GM12878 (cell line): ENCODE data around the gene BIRC6.

ENCODE experiments used
- MYC ChIP-seq: IDR thresholded peaks from 2 replicates; pipeline ENCODE4 v1.6.1; 2011; ENCODE audit warnings: mild to moderate bottlenecking, low read length, moderate library complexity, inconsistent platforms; ENCODE audit not compliant: insufficient read depth, insufficient replicate concordance, insufficient read length, severe bottlenecking
- RAD21 ChIP-seq: IDR thresholded peaks from 2 replicates; pipeline ENCODE4 v1.6.1; 2011; ENCODE audit warnings: mild to moderate bottlenecking, low read depth, low read length, moderate library complexity; ENCODE audit not compliant: insufficient read depth
- TF ChIP-seq, protein P1 (sequence below), 3 experiments: IDR thresholded peaks in 2 of 3; conservative IDR thresholded peaks in 1 of 3; 2 replicates each; pipeline ENCODE4 v1.5.1; 2011; ENCODE audit warnings: low read depth in 3 of 3, low read length in 3 of 3, mild to moderate bottlenecking in 3 of 3, control low read depth in 2 of 3, moderate library complexity in 2 of 3, inconsistent platforms in 1 of 3, mixed read lengths in 1 of 3; ENCODE audit not compliant: control insufficient read depth in 2 of 3, insufficient read depth in 1 of 3; ENCODE audit errors: extremely low read depth in 1 of 3

DNA sequence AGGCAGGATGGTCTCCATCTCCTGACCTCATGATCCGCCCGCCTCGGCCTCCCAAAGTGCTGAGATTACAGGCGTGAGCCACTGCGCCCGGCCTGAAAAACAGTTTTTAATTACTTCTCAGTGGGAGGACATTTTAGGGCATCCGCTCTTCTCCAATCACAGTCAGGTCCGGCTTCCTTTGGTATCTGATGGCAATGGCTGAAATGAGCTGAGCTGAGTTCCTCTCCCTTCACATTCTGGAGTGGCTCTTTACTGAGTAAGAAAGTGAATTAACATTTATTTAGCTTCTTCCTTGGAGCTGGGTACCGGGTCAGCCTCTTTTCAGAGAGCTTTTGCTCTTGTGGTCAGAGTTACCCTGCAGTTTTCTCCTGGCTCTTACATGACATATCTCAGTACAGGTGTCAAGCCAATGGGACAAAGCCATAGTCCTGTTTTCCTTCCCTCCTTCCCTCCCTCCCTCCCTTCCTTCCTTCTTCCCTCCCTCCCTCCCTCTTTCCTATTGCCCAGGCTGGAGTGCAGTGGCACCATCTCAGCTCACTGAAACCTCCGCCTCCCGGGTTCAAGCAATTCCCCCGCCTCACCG is 269.9 kb downstream of the BIRC6 start:
- TF ChIP-seq RAD21 (no peak), MYC (no peak)
- TF ChIP-seq, protein P1, sequence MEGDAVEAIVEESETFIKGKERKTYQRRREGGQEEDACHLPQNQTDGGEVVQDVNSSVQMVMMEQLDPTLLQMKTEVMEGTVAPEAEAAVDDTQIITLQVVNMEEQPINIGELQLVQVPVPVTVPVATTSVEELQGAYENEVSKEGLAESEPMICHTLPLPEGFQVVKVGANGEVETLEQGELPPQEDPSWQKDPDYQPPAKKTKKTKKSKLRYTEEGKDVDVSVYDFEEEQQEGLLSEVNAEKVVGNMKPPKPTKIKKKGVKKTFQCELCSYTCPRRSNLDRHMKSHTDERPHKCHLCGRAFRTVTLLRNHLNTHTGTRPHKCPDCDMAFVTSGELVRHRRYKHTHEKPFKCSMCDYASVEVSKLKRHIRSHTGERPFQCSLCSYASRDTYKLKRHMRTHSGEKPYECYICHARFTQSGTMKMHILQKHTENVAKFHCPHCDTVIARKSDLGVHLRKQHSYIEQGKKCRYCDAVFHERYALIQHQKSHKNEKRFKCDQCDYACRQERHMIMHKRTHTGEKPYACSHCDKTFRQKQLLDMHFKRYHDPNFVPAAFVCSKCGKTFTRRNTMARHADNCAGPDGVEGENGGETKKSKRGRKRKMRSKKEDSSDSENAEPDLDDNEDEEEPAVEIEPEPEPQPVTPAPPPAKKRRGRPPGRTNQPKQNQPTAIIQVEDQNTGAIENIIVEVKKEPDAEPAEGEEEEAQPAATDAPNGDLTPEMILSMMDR (IDR thresholded peaks at IDR 0.05 in 2 of 3, conservative IDR thresholded peaks at IDR 0.05 in 1 of 3; ENCODE audit: control insufficient read depth in 2 of 3, extremely low read depth in 1 of 3, insufficient read depth in 1 of 3, low read depth in 3 of 3, low read length in 3 of 3), result no peak
